Measurements from ENCODE around the gene LRFN4. TPM values are rescaled to one million over a fixed set of nuclear protein-coding genes. Genes with fewer than 3 reads are reported as not detected.

Gene LRFN4
- total RNA-seq, 1 donor from 2014 or later: 1.1 TPM

Other genes with a start within 250 kb of the LRFN4 start
- gene RBM14, start 240.4 kb upstream of the LRFN4 start, total RNA-seq: 31.5 TPM
- 36.3 TPM for gene RBM4, start 218.4 kb upstream of the LRFN4 start, total RNA-seq
- gene RBM4B, start 179.2 kb upstream of the LRFN4 start, total RNA-seq: 8.1 TPM
- 55.1 TPM for gene SPTBN2, start 127.8 kb upstream of the LRFN4 start, total RNA-seq
- 3.2 TPM for gene RCE1, start 13.6 kb upstream of the LRFN4 start, total RNA-seq
- 392 TPM for gene PC, start 101.3 kb downstream of the LRFN4 start, total RNA-seq
- not detected for gene C11orf86, start 118.2 kb downstream of the LRFN4 start, total RNA-seq
- gene SYT12, start 166.1 kb downstream of the LRFN4 start, total RNA-seq: 4.8 TPM
- 23.2 TPM for gene RHOD, start 199.8 kb downstream of the LRFN4 start, total RNA-seq